Ovary (tissue), 3 donors: ENCODE data around the gene RHO.

Source experiments
- CTCF ChIP-seq, 3 donors: fragments of 450-650 bp in 2 of 3; fragments of 200-600 bp in 1 of 3; IDR thresholded peaks; one replicate each; pipeline versions ENCODE4 v1.5.1 to v1.8.0; 2016 to 2022; ENCODE audit warnings: antibody characterized with exemption in 3 of 3, mild to moderate bottlenecking in 1 of 3
- POLR2A ChIP-seq: fragments of 450-650 bp; IDR thresholded peaks from one replicate; pipeline ENCODE4 v1.6.1; 2017; ENCODE audit warnings: antibody characterized with exemption, mild to moderate bottlenecking, moderate library complexity
- donor health status: DM: no; HTN: no; CAD: no.

- TF ChIP-seq CTCF (IDR thresholded peaks at IDR 0.05) (no peak), POLR2A (no peak)
Measured at GRCh38 chr3:129562803-129563202, 34.4 kb downstream of the RHO start.
